Measurements from ENCODE around the gene LINGO3.
A peak's percentile ranks its signal among the peaks of the same experiment; 100 is the strongest.

- no peak for TF ChIP-seq POLR2A (IDR thresholded peaks at IDR 0.05)
- TF ChIP-seq CTCF (IDR thresholded peaks at IDR 0.05 in 8 of 11, conservative IDR thresholded peaks at IDR 0.05 in 3 of 11), result no peak
- TF ChIP-seq POLR2AphosphoS5 (IDR thresholded peaks at IDR 0.05), result peak in 1 of 3 donors; percentile 27
Observed at GRCh38 chr19:2342656-2343288, 34.8 kb upstream of the LINGO3 start.

All from spleen (tissue), 7 donors.